Stimulated activated CD8-positive, alpha-beta memory T cell treated with anti-CD3 and anti-CD28 coated beads, Interleukin-15, amount 100 ng/mL, for 1 hour (primary cell): ENCODE data around the gene MAGED4.
"Not testable (repeated sequence)": the region's sequence is repeated elsewhere in the genome, so short reads cannot be mapped to it uniquely, and the experiment has no call there.

Experiments
- DNase-seq: peaks from one replicate; pipeline ENCODE4 v3.0.0-alpha.2; 2020; ENCODE audit warnings: low read depth

Gene MAGED4, protein sequence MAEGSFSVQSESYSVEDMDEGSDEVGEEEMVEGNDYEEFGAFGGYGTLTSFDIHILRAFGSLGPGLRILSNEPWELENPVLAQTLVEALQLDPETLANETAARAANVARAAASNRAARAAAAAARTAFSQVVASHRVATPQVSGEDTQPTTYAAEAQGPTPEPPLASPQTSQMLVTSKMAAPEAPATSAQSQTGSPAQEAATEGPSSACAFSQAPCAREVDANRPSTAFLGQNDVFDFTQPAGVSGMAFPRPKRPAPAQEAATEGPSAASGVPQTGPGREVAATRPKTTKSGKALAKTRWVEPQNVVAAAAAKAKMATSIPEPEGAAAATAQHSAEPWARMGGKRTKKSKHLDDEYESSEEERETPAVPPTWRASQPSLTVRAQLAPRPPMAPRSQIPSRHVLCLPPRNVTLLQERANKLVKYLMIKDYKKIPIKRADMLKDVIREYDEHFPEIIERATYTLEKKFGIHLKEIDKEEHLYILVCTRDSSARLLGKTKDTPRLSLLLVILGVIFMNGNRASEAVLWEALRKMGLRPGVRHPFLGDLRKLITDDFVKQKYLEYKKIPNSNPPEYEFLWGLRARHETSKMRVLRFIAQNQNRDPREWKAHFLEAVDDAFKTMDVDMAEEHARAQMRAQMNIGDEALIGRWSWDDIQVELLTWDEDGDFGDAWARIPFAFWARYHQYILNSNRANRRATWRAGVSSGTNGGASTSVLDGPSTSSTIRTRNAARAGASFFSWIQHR

DNA sequence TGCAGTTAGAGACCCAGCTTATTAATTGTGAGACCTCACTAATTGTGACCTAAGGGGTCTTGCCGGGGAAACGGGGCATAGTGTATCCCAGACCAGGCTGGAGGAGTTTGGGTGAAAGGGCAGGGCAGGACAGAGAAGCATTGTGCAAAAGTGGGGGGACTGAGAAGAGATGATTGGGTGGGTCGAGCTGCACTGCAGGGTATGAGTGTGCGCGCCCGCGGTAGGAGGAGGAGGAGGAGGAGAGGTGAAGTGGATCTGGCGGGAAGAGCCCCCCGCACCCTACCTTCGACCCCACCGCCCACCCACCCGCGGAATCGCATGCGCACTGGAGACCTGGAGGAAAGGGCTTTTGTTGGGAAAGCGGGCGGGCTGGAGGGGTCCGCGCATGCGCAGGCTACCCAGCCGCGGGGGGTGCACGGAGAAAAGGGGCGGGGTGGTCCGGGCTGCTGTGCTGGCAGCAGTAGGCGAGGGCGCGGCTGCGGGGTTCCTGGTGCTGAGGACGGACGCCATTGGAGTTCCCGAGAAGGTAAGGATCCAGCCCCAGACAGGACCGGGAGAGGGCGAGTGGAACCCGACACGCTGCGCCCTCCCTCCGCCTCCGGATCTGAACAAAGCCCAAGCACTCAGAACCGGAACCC is at the start of gene MAGED4:
TSS of gene MAGED4 (plus strand) at position 449 of the 638 bp plus-strand sequence. CDS start 1,035 bp downstream, outside the sequence.
- not testable (repeated sequence) for DNase-seq

DNA sequence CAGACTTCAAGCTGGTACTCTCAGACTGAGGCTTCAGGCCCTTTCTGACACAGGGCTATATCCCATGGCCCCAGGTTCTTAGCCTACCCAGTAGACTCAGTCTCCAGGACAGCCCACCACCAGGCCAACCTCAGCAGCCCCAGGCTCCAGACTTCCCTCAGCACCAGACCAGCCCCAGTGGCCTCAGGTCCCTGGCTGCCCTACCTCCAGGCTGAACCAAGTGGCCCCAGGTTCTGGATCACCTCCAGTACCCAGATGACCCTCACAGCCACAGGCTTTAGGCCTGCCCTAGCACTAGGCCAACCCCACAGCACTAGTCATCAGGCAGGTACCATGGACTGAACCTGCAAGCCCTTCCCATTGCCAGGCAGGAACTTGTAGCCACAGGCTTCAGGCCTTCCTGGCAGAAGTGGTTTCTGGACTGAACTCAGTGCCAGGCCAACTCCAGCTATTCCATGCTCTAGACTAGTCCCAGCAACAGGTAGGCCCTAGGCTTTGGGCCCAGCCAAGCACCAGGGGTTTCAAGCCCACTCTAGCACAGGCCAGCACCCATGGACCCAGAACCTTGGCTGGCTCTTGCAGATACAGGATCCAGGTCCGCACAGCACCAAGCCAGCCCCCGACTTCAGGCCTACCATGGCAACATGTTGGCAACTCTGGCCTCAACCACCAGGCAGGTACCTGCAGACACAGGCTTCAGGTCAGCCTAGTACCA is 45.7 kb upstream of the MAGED4 start:
- no peak for DNase-seq

DNA sequence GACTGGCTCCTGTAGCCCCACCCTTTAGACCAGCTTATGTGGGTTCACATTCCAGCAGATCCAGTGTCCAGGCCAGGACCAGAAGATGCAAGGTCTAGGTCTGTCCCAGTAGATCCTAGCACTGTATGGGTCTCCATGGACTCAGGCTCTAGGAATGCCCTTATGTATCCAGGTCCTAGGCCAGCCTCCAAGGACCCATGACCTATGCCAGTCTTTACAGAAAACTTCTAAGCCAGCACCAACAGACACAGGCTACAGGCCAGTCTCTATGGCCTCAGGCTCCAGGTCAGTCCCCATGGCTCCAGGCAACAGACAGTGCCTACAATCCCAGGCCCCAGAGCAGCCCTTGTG is 45.2 kb upstream of the MAGED4 start:
- DNase-seq, result no peak

DNA sequence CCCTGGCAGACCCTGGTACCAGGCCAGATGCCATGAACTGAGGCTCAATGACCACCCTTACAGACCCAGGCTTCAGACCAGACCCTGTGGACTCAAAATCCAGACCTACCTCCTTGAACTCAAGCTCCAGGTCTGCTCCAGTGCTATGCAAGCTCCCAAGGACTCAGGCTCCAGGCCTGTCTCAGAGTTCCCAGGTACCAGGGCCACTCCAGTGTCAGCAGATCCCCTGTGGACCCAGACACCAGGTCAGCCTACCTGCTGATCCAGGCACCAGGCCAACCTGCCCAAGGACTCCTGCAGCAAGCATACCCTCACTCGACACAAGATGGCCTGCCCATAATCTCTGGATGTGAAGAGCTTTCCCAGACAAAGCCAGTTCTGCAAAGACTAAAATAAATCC is 44.7 kb upstream of the MAGED4 start:
- DNase-seq, result no peak

DNA sequence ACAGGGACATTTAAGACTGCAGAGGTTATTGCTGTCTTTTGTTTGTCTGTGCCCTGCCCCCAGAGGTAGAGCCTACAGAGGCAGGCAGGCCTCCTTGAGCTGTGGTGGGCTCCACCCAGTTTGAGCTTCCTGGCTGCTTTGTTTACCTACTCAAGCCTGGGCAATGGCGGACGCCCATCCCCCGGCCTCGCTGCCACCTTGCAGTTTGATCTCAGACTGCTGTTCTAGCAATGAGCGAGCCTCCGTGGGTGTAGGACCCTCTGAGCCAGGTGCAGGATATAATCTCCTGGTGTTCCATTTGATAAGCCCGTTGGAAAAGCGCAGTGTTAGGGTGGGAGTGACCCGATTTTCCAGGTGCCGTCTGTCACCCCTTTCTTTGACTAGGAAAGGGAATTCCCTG is 34.0 kb upstream of the MAGED4 start:
- not testable (repeated sequence) for DNase-seq

DNA sequence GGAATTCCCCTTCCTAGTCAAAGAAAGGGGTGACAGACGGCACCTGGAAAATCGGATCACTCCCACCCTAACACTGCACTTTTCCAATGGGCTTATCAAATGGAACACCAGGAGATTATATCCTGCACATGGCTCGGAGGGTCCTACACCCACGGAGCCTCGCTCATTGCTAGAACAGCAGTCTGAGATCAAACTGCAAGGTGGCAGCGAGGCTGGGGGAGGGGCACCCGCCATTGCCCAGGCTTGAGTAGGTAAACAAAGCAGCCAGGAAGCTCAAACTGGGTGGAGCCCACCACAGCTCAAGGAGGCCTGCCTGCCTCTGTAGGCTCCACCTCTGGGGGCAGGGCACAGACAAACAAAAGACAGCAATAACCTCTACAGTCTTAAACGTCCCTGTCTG is 24.5 kb upstream of the MAGED4 start:
- DNase-seq, result not testable (repeated sequence)

DNA sequence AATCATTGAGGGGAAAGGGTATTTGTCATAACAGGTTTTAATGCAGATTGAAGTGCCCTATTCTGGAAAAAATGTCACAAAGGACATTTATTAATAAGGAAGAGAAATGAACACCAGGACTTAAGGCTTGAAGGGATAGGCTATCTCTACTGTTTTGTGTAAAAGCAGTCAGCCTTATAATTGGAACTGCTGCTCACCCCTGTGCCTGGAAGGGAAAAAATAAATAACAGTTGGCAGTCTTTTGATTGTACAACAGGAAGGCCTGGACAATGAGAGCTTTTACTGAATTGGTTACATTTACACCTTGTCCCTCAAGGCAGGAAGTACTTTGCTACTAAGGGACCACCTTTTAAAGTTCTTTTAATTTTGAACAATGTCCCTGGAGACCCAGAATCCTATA is 17.8 kb upstream of the MAGED4 start:
- DNase-seq, result no peak

DNA sequence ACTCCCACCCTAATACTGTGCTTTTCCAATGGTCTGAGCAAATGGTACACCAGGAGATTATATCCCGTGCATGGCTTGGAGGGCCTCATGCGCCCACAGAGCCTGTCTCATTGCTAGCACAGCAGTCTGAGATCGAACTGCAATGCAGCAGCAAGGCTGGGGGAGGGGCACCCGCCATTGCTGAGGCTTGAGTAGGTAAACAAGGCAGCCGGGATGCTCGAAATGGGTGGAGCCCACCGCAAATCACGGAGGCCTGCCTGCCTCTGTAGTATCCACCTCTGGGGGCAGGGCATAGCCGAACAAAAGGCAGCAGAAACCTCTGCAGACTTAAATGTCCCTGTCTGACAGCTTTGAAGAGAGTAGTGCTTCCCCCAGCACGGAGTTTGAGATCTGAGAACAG is 13.6 kb upstream of the MAGED4 start:
- not testable (repeated sequence) for DNase-seq

DNA sequence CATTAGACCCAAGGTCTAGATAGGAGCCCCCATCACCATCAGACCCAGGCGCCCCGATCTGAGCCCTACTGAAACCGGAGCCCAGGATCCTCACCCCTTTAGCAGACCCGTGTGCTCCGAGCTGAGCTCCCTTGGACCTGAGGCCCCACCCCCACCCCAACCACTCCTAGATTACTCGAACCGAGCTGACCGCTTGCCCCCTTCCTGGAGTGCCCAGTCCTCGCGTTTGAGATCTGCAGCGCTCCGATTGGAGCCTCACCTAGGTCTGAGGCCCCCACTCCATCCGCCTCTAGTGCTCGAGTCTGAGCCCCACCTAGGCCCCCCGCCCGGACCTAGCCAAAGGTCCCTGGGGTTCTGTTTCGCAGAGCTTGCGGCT is 378 bp downstream of the MAGED4 start:
- DNase-seq, result not testable (repeated sequence)

DNA sequence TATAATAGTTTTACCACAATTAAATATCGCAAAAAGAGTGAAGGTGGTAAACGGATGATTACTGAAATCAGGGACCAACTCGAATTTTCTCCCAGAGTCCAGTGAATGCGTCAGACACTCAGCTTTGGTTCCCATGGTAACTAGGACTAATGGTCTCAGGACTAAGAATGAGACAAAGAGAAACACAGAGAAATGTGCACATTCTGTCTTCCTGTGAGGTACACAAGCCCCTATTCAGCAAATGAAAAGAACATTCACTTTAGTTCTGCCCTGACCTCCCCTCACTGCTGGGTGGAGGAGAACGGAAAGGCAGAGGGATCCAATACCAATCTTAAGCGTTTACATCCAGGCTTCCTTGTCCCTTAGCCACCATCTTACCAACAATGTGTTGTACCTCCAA is 26.7 kb downstream of the MAGED4 start:
- not testable (repeated sequence) for DNase-seq

DNA sequence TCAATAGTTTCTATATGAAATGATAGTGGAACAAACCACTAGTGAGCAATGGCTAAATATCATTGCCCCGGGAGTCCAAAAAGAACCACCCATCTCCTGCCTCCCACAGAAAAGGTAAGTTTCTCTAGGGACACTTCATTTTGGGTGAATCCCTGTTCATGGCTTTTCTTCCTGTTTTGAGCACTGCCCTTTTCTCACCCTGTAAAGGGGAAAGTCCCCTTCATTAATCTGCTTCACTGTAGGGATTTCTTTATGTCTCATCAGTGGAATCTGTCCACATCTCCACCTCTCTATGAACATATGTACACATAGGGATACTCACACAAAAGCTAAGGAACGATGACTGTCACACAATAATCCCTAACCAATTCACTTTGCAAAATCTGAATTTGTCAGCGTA is 28.6 kb downstream of the MAGED4 start:
- DNase-seq, result no peak

DNA sequence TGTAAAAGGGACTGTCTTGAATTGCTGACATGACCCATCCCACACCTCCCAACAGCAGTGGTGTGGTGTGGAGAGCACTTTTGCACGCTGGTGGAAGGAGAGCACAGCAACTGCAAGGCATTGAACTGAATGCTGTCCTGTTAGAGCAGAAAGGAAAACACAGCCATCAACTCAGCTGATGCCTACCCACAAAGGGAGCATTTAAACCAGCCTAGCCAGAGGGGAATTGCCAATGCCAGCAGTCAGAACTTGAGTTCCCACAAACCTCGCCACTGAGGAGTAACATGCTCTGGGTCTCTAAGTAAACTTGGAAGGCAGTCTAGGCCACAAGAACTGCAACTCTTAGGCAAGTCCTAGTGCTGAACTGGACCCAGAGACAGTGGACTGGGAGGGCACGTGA is 31.9 kb downstream of the MAGED4 start:
- no peak for DNase-seq

DNA sequence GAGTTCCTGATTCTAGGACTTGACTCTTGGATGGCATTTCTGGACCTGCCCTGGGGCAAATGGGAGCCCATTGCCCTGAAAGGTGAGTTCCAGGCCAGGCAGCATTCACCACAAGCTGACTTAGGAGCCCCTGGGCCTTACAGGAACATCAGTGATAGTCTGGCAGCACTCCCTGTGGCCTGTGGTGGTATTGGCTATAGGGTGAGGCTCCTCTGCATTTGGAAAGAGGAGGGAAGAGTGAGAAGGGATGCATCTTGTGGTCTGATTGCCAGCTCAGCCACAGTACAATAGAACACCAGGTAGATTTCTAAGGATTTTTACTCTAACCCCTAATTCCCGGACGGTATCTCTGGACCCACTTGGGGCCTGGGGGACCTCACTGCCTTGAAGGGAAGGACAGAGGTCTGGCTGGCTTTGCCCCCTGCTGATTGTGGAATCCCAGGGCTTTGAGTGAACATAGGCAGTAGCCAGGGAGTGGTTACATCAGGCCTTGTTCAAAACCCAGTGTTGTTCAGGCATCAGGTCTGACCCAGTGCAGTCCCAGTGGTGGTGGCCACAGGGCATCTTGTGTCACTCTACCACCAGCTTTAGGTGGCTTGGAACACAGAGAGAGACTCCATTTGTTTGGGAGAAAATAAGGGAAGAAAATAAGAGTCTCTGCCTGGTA is 32.9 kb downstream of the MAGED4 start:
- DNase-seq, result no peak

DNA sequence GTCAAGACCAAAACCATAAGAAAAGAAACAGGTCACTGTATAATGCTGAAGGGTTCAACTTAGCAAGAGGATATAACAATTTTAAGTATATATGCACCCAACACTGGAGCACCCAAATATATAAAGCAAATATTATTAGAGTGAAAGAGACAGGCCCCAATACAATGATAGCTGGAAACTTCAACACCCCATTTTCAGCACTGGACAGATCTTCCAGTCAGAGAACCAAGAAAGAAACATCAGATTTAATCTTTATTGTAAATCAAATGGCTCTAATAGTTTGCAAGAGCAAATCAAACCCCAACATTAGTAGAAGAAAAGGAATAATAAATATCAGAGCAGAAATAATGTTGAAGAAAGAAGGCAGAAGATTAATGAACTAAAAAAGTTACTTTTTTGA is 36.2 kb downstream of the MAGED4 start:
- DNase-seq, result no peak
